Measurements from ENCODE around the gene ZNF701. TPM values are rescaled to one million over a fixed set of nuclear protein-coding genes. Genes with fewer than 3 reads are reported as not detected.
"Not testable (repeated sequence)": the region's sequence is repeated elsewhere in the genome, so short reads cannot be mapped to it uniquely, and the experiment has no call there.

The ZNF701 gene
- polyA plus RNA-seq, 3 donors = 4.8 to 8.2 (median 5.6) TPM

- no peaks in the 10 kb centered on the region for H3K27me3 Mint-ChIP-seq (ENCODE audit: low read depth in 3 of 3)
- Histone ChIP-seq H2AFZ (ENCODE audit: insufficient read depth, low read depth, low read length, poor library complexity, severe bottlenecking) (no peak overlapping the region), H3K4me1 (ENCODE audit: control insufficient read depth in 1 of 2, insufficient read depth in 2 of 2, low read length in 2 of 2) (no peaks in the 10 kb centered on the region), H3K9me3 (replicated peaks in 1 of 2; ENCODE audit: control insufficient read depth in 1 of 2, insufficient read depth in 1 of 2, low read length in 2 of 2) (peaks cover 79 to 98% of the 10 kb centered on the region in 2 donors), H3K27me3 (ENCODE audit: control insufficient read depth in 2 of 2, insufficient read depth in 2 of 2, low read length in 2 of 2) (no peaks in the 10 kb centered on the region), H3K79me2 (ENCODE audit: insufficient read depth, low read length) (peaks cover 3% of the 10 kb centered on the region), H4K20me1 (ENCODE audit: insufficient read depth, low read length) (no peaks in the 10 kb centered on the region), H3K4me3 (replicated peaks in 1 of 3; ENCODE audit: low read depth in 2 of 3, low read length in 3 of 3) (peak overlapping the region in 1 of 3 experiments; percentile 44), H3K9ac (ENCODE audit: insufficient read depth, low read length, poor library complexity, severe bottlenecking) (no peak overlapping the region), H3K27ac (ENCODE audit: low read depth in 1 of 2, low read length in 2 of 2) (no peak overlapping the region), H3K36me3 (replicated peaks in 1 of 2; ENCODE audit: control insufficient read depth in 1 of 2, insufficient read depth in 2 of 2, low read length in 2 of 2) (peaks cover 19 to 87% of the 10 kb centered on the region in 2 donors), H3K4me2 (replicated peaks; ENCODE audit: extremely low read depth, low read length, poor library complexity, severe bottlenecking) (no peak overlapping the region)
- peaks cover 61 to 79% of the 10 kb centered on the region in 2 donors for H3K36me3 Mint-ChIP-seq
- TF ChIP-seq CTCF (IDR thresholded peaks at IDR 0.05) = no peak
- no peak overlapping the region for H3K4me3 Mint-ChIP-seq
- WGBS (ENCODE audit: insufficient coverage) = 100% methylated on average over 5 of the region's 16 CpGs
- no peak overlapping the region for H3K27ac Mint-ChIP-seq
- intact Hi-C loops (cut with micrococcal nuclease) = no loop called here
- H3K9me3 Mint-ChIP-seq = peaks cover 66 to 98% (median 96%) of the 10 kb centered on the region in 7 donors
- H3K4me1 Mint-ChIP-seq = no peaks in the 10 kb centered on the region
- no peak for DNase-seq
Measured at GRCh38 chr19:52557231-52557995, 12.7 kb upstream of the ZNF701 start.

GRCh38 chr19:52558732-52559445 lies 11.2 kb upstream of the ZNF701 start:
- H3K27ac Mint-ChIP-seq; intact Hi-C loops (cut with micrococcal nuclease); DNase-seq; H3K27ac ChIP-seq (ENCODE audit: low read depth in 1 of 2, low read length in 2 of 2); H4K20me1 ChIP-seq (ENCODE audit: insufficient read depth, low read length); H3K27me3 ChIP-seq (ENCODE audit: control insufficient read depth in 2 of 2, insufficient read depth in 2 of 2, low read length in 2 of 2); H3K4me2 ChIP-seq (replicated peaks; ENCODE audit: extremely low read depth, low read length, poor library complexity, severe bottlenecking); H3K4me3 Mint-ChIP-seq; H3K27me3 Mint-ChIP-seq (ENCODE audit: low read depth in 3 of 3); H3K9ac ChIP-seq (ENCODE audit: insufficient read depth, low read length, poor library complexity, severe bottlenecking); H3K4me1 ChIP-seq (ENCODE audit: control insufficient read depth in 1 of 2, insufficient read depth in 2 of 2, low read length in 2 of 2); H3K79me2 ChIP-seq (ENCODE audit: insufficient read depth, low read length); H3K4me1 Mint-ChIP-seq; H2AFZ ChIP-seq (ENCODE audit: insufficient read depth, low read depth, low read length, poor library complexity, severe bottlenecking): not testable (repeated sequence)
- peaks cover 4 to 87% of the 10 kb centered on the region in 2 donors for H3K36me3 ChIP-seq (replicated peaks in 1 of 2; ENCODE audit: control insufficient read depth in 1 of 2, insufficient read depth in 2 of 2, low read length in 2 of 2)
- peak overlapping the region in 1 of 3 experiments; percentile 14 for H3K4me3 ChIP-seq (replicated peaks in 1 of 3; ENCODE audit: low read depth in 2 of 3, low read length in 3 of 3)
- 100% methylated on average over 2 of the region's 5 CpGs for WGBS (ENCODE audit: insufficient coverage)
- Mint-ChIP-seq H3K9me3 (peaks cover 67 to 98% (median 97%) of the 10 kb centered on the region in 7 donors), H3K36me3 (peaks cover 52 to 79% of the 10 kb centered on the region in 2 donors)
- peaks cover 93 to 98% of the 10 kb centered on the region in 2 donors for H3K9me3 ChIP-seq (replicated peaks in 1 of 2; ENCODE audit: control insufficient read depth in 1 of 2, insufficient read depth in 1 of 2, low read length in 2 of 2)

- H3K4me1 Mint-ChIP-seq; H3K27ac ChIP-seq (ENCODE audit: low read depth in 1 of 2, low read length in 2 of 2); H3K27me3 Mint-ChIP-seq (ENCODE audit: low read depth in 3 of 3); H3K4me2 ChIP-seq (replicated peaks; ENCODE audit: extremely low read depth, low read length, poor library complexity, severe bottlenecking); H3K9ac ChIP-seq (ENCODE audit: insufficient read depth, low read length, poor library complexity, severe bottlenecking); H3K79me2 ChIP-seq (ENCODE audit: insufficient read depth, low read length); DNase-seq; H2AFZ ChIP-seq (ENCODE audit: insufficient read depth, low read depth, low read length, poor library complexity, severe bottlenecking); intact Hi-C loops (cut with micrococcal nuclease); H3K4me1 ChIP-seq (ENCODE audit: control insufficient read depth in 1 of 2, insufficient read depth in 2 of 2, low read length in 2 of 2); H3K27me3 ChIP-seq (ENCODE audit: control insufficient read depth in 2 of 2, insufficient read depth in 2 of 2, low read length in 2 of 2); H3K4me3 Mint-ChIP-seq; H4K20me1 ChIP-seq (ENCODE audit: insufficient read depth, low read length); H3K27ac Mint-ChIP-seq: not testable (repeated sequence)
- WGBS (ENCODE audit: insufficient coverage) = 100% methylated on average over 3 of the region's 8 CpGs
- H3K9me3 ChIP-seq (replicated peaks in 1 of 2; ENCODE audit: control insufficient read depth in 1 of 2, insufficient read depth in 1 of 2, low read length in 2 of 2) = peaks cover 95 to 96% of the 10 kb centered on the region in 2 donors
- Mint-ChIP-seq H3K9me3 (peaks cover 64 to 98% (median 94%) of the 10 kb centered on the region in 7 donors), H3K36me3 (peaks cover 40 to 68% of the 10 kb centered on the region in 2 donors)
- H3K36me3 ChIP-seq (replicated peaks in 1 of 2; ENCODE audit: control insufficient read depth in 1 of 2, insufficient read depth in 2 of 2, low read length in 2 of 2) = peaks cover 0 to 74% of the 10 kb centered on the region in 2 donors
- H3K4me3 ChIP-seq (replicated peaks in 1 of 3; ENCODE audit: low read depth in 2 of 3, low read length in 3 of 3) = peak overlapping the region in 1 of 3 experiments; percentile 12
Measured at GRCh38 chr19:52561611-52562010, 8.5 kb upstream of the ZNF701 start.

All from CD14-positive monocyte (primary cell).